ENCODE data around the gene COMT.

Gene COMT

GRCh38 chr22:19955241-19956128 lies 13.9 kb downstream of the COMT start:
- Histone ChIP-seq H3K27ac (peak overlapping the region in 1 of 2 donors; percentile 41), H3K4me3 (no peak overlapping the region)
- TF ChIP-seq CTCF (IDR thresholded peaks at IDR 0.05), result no peak
- DNase-seq (ENCODE audit: low spot score), result no peak

- H3K4me3 ChIP-seq, result no peak overlapping the region
- TF ChIP-seq CTCF (IDR thresholded peaks at IDR 0.05), result no peak
- no peak overlapping the region for H3K27ac ChIP-seq
- DNase-seq (ENCODE audit: low spot score), result no peak
Measured at GRCh38 chr22:19957445-19957844, 15.9 kb downstream of the COMT start.

GRCh38 chr22:19958083-19959042 lies 16.8 kb downstream of the COMT start:
- Histone ChIP-seq H3K27ac (peak overlapping the region; percentile 47 to 68), H3K4me3 (no peak overlapping the region)
- no peak for DNase-seq (ENCODE audit: low spot score)
- no peak for TF ChIP-seq CTCF (IDR thresholded peaks at IDR 0.05)

- peak overlapping the region; percentile 47 to 68 for H3K27ac ChIP-seq
- H3K4me3 ChIP-seq, result peak overlapping the region; percentile 60
- no peak for DNase-seq (ENCODE audit: low spot score)
- no peak for TF ChIP-seq CTCF (IDR thresholded peaks at IDR 0.05)
Measured at GRCh38 chr22:19959043-19959586, 17.5 kb downstream of the COMT start.

GRCh38 chr22:19959587-19960490 lies 18.3 kb downstream of the COMT start:
- H3K27ac ChIP-seq, result peak overlapping the region; percentile 47 to 68
- H3K4me3 ChIP-seq, result peak overlapping the region; percentile 60
- no peak for DNase-seq (ENCODE audit: low spot score)
- TF ChIP-seq CTCF (IDR thresholded peaks at IDR 0.05), result no peak

Data from coronary artery (tissue), 2 donors.